ENCODE data around the gene ATMIN.

ATMIN gene

GRCh38 chr16:81005610-81006161, 30.0 kb upstream of the ATMIN start:
- 13 to 16% methylated on average over 18 of the region's 18 CpGs for WGBS, 2 experiments
- Histone ChIP-seq H3K27me3 (ENCODE audit: control insufficient read depth, insufficient read depth, low read length, poor library complexity, severe bottlenecking) (no peaks in the 10 kb centered on the region), H3K36me3 (ENCODE audit: control insufficient read depth, insufficient read depth, low read length) (no peaks in the 10 kb centered on the region), H3K4me1 (ENCODE audit: control insufficient read depth, insufficient read depth, low read length) (peaks cover 4% of the 10 kb centered on the region), H3K9me3 (ENCODE audit: control insufficient read depth, low read length) (no peaks in the 10 kb centered on the region), H3K4me3 (ENCODE audit: insufficient read depth, low read depth, low read length) (peak overlapping the region; percentile 96), H3K27ac (ENCODE audit: insufficient read depth, low read depth, low read length, poor library complexity, severe bottlenecking) (no peak overlapping the region)

- WGBS, 2 experiments, result 0% methylated on average over 50 of the region's 50 CpGs
- Histone ChIP-seq H3K9me3 (ENCODE audit: control insufficient read depth, low read length) (no peaks in the 10 kb centered on the region), H3K4me1 (ENCODE audit: control insufficient read depth, insufficient read depth, low read length) (peaks cover 4% of the 10 kb centered on the region), H3K27ac (ENCODE audit: insufficient read depth, low read depth, low read length, poor library complexity, severe bottlenecking) (peak overlapping the region; percentile 98), H3K27me3 (ENCODE audit: control insufficient read depth, insufficient read depth, low read length, poor library complexity, severe bottlenecking) (no peaks in the 10 kb centered on the region), H3K4me3 (ENCODE audit: insufficient read depth, low read depth, low read length) (peak overlapping the region; percentile 96), H3K36me3 (ENCODE audit: control insufficient read depth, insufficient read depth, low read length) (no peaks in the 10 kb centered on the region)
Measured at GRCh38 chr16:81006211-81006812, 29.3 kb upstream of the ATMIN start.

- Histone ChIP-seq H3K36me3 (ENCODE audit: control insufficient read depth, insufficient read depth, low read length) (no peaks in the 10 kb centered on the region), H3K9me3 (ENCODE audit: control insufficient read depth, low read length) (no peaks in the 10 kb centered on the region), H3K4me1 (ENCODE audit: control insufficient read depth, insufficient read depth, low read length) (peaks cover 4% of the 10 kb centered on the region), H3K27me3 (ENCODE audit: control insufficient read depth, insufficient read depth, low read length, poor library complexity, severe bottlenecking) (no peaks in the 10 kb centered on the region), H3K4me3 (ENCODE audit: insufficient read depth, low read depth, low read length) (peak within 1 kb of the TSS; percentile 96), H3K27ac (ENCODE audit: insufficient read depth, low read depth, low read length, poor library complexity, severe bottlenecking) (peak within 1 kb of the TSS; percentile 98)
- 0% methylated on average over 75 of the region's 75 CpGs for whole genome bisulfite sequencing, 2 experiments
Measured at GRCh38 chr16:81006813-81007695, 28.6 kb upstream of the ATMIN start, which contains the start of the genes CENPN and CMC2. TSS of gene CENPN (plus strand) at chr16:81007214. CDS start at chr16:81011940, 4,726 bp downstream. TSS of gene CMC2 (minus strand) at chr16:81006885. CDS start at chr16:80997394, 9,491 bp downstream.

GRCh38 chr16:81008505-81008789, 27.2 kb upstream of the ATMIN start:
- Histone ChIP-seq H3K36me3 (ENCODE audit: control insufficient read depth, insufficient read depth, low read length) (peaks cover 3% of the 10 kb centered on the region), H3K27ac (ENCODE audit: insufficient read depth, low read depth, low read length, poor library complexity, severe bottlenecking) (no peak overlapping the region), H3K27me3 (ENCODE audit: control insufficient read depth, insufficient read depth, low read length, poor library complexity, severe bottlenecking) (no peaks in the 10 kb centered on the region), H3K9me3 (ENCODE audit: control insufficient read depth, low read length) (no peaks in the 10 kb centered on the region), H3K4me3 (ENCODE audit: insufficient read depth, low read depth, low read length) (peak overlapping the region; percentile 96), H3K4me1 (ENCODE audit: control insufficient read depth, insufficient read depth, low read length) (peaks cover 4% of the 10 kb centered on the region)
- WGBS, 2 experiments, result 93 to 98% methylated on average over 12 of the region's 12 CpGs

GRCh38 chr16:81012974-81013373, 22.7 kb upstream of the ATMIN start:
- Histone ChIP-seq H3K9me3 (ENCODE audit: control insufficient read depth, low read length) (no peaks in the 10 kb centered on the region), H3K27ac (ENCODE audit: insufficient read depth, low read depth, low read length, poor library complexity, severe bottlenecking) (no peak overlapping the region), H3K36me3 (ENCODE audit: control insufficient read depth, insufficient read depth, low read length) (peaks cover 38% of the 10 kb centered on the region), H3K4me1 (ENCODE audit: control insufficient read depth, insufficient read depth, low read length) (peaks cover 4% of the 10 kb centered on the region), H3K27me3 (ENCODE audit: control insufficient read depth, insufficient read depth, low read length, poor library complexity, severe bottlenecking) (no peaks in the 10 kb centered on the region), H3K4me3 (ENCODE audit: insufficient read depth, low read depth, low read length) (no peak overlapping the region)
- 94 to 100% methylated on average over 1 to 3 of the region's 3 CpGs for WGBS, 2 experiments

GRCh38 chr16:81014672-81015071, 21.0 kb upstream of the ATMIN start:
- no peak overlapping the region for H3K4me3 ChIP-seq (ENCODE audit: insufficient read depth, low read depth, low read length)

DNA sequence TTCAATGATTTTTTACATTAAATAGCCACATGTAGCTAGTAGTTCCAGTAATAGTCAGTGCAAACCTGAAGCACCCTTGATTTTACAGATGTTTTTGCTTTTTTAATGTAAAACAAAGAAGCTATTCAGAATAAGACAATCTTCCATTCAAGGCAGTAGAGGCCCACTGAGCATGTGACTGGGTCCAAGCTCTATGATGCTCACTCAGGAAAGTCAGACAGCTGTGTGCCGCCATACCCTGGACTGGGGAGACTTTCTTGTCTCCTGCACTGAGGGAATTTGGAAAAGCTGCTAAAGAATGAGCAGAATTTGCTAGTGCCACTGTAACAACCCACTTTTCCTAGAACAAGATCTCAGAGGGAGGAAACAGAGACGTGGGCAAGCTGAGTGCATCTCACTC, 17.1 kb upstream of the ATMIN start:
- no peaks in the 10 kb centered on the region for H3K9me3 ChIP-seq (ENCODE audit: control insufficient read depth, low read length)
- H3K4me3 ChIP-seq (ENCODE audit: insufficient read depth, low read depth, low read length), result no peak overlapping the region
- H3K27me3 ChIP-seq (ENCODE audit: control insufficient read depth, insufficient read depth, low read length, poor library complexity, severe bottlenecking), result no peaks in the 10 kb centered on the region
- H3K4me1 ChIP-seq (ENCODE audit: control insufficient read depth, insufficient read depth, low read length), result no peaks in the 10 kb centered on the region
- no peak overlapping the region for H3K27ac ChIP-seq (ENCODE audit: insufficient read depth, low read depth, low read length, poor library complexity, severe bottlenecking)
- peaks cover 67% of the 10 kb centered on the region for H3K36me3 ChIP-seq (ENCODE audit: control insufficient read depth, insufficient read depth, low read length)
- WGBS, 2 experiments, result 92 to 98% methylated on average over 2 of the region's 2 CpGs

More at GRCh38 chr16:81014672-81015071, 21.0 kb upstream of the ATMIN start:
- 92 to 95% methylated on average over 2 of the region's 2 CpGs for WGBS, 2 experiments
- H3K27ac ChIP-seq (ENCODE audit: insufficient read depth, low read depth, low read length, poor library complexity, severe bottlenecking), result no peak overlapping the region
- H3K4me1 ChIP-seq (ENCODE audit: control insufficient read depth, insufficient read depth, low read length), result no peaks in the 10 kb centered on the region
- no peaks in the 10 kb centered on the region for H3K27me3 ChIP-seq (ENCODE audit: control insufficient read depth, insufficient read depth, low read length, poor library complexity, severe bottlenecking)
- peaks cover 45% of the 10 kb centered on the region for H3K36me3 ChIP-seq (ENCODE audit: control insufficient read depth, insufficient read depth, low read length)
- H3K9me3 ChIP-seq (ENCODE audit: control insufficient read depth, low read length), result no peaks in the 10 kb centered on the region

DNA sequence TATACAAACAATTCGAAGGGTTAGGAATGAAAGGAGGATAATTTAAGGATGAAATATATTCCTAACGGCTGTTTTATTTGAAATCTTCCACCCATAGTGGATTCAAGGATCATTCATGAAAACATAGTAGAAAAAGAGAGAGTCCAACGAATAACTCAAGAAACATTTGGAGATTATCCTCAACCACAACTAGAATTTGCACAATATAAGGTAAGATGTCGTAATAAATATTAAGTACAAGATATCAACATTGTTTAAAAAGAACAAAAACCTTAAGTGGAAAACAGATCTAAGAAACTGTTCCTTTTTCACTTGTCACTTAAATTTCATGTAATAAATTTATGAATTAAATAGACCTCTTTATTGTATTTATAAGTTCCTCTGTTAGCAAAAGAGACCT, 9.2 kb upstream of the ATMIN start:
- 95% methylated on average over 3 of the region's 4 CpGs; no CpG with 5 or more reads in 1 of the 2 experiments for WGBS, 2 experiments
- Histone ChIP-seq H3K4me3 (ENCODE audit: insufficient read depth, low read depth, low read length) (no peak overlapping the region), H3K4me1 (ENCODE audit: control insufficient read depth, insufficient read depth, low read length) (no peaks in the 10 kb centered on the region), H3K36me3 (ENCODE audit: control insufficient read depth, insufficient read depth, low read length) (peaks cover 21% of the 10 kb centered on the region), H3K9me3 (ENCODE audit: control insufficient read depth, low read length) (no peaks in the 10 kb centered on the region), H3K27me3 (ENCODE audit: control insufficient read depth, insufficient read depth, low read length, poor library complexity, severe bottlenecking) (no peaks in the 10 kb centered on the region), H3K27ac (ENCODE audit: insufficient read depth, low read depth, low read length, poor library complexity, severe bottlenecking) (no peak overlapping the region)

DNA sequence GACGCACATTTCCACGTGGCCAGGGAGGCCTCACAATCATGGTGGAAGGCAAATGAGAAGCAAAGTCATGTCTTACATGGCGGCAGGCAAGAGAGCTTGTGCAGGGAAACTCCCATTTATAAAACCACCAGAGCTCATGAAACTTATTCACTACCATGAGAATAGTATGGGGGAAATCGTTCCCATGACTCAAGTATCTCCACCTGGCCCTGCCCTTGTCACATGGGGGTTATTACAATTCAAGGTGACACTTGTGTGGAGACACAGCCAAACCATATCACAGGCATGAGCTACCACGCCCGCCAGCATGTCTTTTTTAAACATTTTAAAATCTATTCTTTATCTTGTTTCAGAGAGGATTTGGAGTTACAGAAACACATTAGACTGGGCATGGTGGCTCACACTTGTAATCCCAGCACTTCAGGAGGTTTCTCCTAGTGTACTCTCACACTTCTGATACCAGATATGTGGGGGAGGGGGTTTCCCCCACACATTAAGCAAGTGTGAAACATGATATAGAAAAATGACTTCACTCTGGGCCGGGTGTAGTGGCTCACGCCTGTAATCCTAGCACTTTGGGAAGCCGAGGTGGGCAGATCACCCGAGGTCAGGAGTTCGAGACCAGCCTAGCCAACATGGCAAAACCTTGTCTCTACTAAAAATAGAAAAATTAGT, 5.6 kb upstream of the ATMIN start:
- no peak overlapping the region for H3K27ac ChIP-seq (ENCODE audit: insufficient read depth, low read depth, low read length, poor library complexity, severe bottlenecking)
- 91 to 94% methylated on average over 11 of the region's 11 CpGs for WGBS, 2 experiments
- H3K4me3 ChIP-seq (ENCODE audit: insufficient read depth, low read depth, low read length), result no peak overlapping the region
- no peaks in the 10 kb centered on the region for H3K9me3 ChIP-seq (ENCODE audit: control insufficient read depth, low read length)
- H3K4me1 ChIP-seq (ENCODE audit: control insufficient read depth, insufficient read depth, low read length), result no peaks in the 10 kb centered on the region
- H3K36me3 ChIP-seq (ENCODE audit: control insufficient read depth, insufficient read depth, low read length), result peaks cover 10% of the 10 kb centered on the region
- H3K27me3 ChIP-seq (ENCODE audit: control insufficient read depth, insufficient read depth, low read length, poor library complexity, severe bottlenecking), result no peaks in the 10 kb centered on the region
